GM19467 (cell line): ENCODE measurements around the gene WIPF3.

Experiments
- ATAC-seq: cut with Tn5 transposase; IDR thresholded peaks from one replicate; pipeline ENCODE4 v1.9.1; 2021; ENCODE audit warnings: mild to moderate bottlenecking, moderate library complexity; ENCODE audit not compliant: unreplicated experiment

WIPF3 gene

GRCh38 chr7:29808075-29808801, 1.9 kb downstream of the WIPF3 start:
- ATAC-seq = no peak

- no peak for ATAC-seq
Observed at GRCh38 chr7:29809533-29810155, 3.3 kb downstream of the WIPF3 start.

GRCh38 chr7:29810297-29810696, 4.0 kb downstream of the WIPF3 start:
- no peak for ATAC-seq

GRCh38 chr7:29810813-29811482, 4.6 kb downstream of the WIPF3 start:
- no peak for ATAC-seq

- ATAC-seq = no peak
Observed at GRCh38 chr7:29811586-29811985, 5.3 kb downstream of the WIPF3 start.

GRCh38 chr7:29812185-29812876, 6.0 kb downstream of the WIPF3 start:
- ATAC-seq = no peak

GRCh38 chr7:29815181-29816105, 9.1 kb downstream of the WIPF3 start:
- no peak for ATAC-seq

- no peak for ATAC-seq
Observed at GRCh38 chr7:29818308-29818707, 12.0 kb downstream of the WIPF3 start.

- ATAC-seq = peak; percentile 96
Observed at GRCh38 chr7:29825775-29826529, 19.6 kb downstream of the WIPF3 start.

- no peak for ATAC-seq
Observed at GRCh38 chr7:29826530-29826822, 20.2 kb downstream of the WIPF3 start.

- ATAC-seq = no peak
Observed at GRCh38 chr7:29826904-29827303, 20.6 kb downstream of the WIPF3 start.

GRCh38 chr7:29831705-29832104, 25.4 kb downstream of the WIPF3 start:
- no peak for ATAC-seq

GRCh38 chr7:29833929-29834328, 27.6 kb downstream of the WIPF3 start:
- ATAC-seq = no peak

GRCh38 chr7:29835718-29836117, 29.4 kb downstream of the WIPF3 start:
- no peak for ATAC-seq

GRCh38 chr7:29839302-29839701, 33.0 kb downstream of the WIPF3 start:
- ATAC-seq = no peak

GRCh38 chr7:29839921-29840320, 33.6 kb downstream of the WIPF3 start:
- no peak for ATAC-seq

- no peak for ATAC-seq
Observed at GRCh38 chr7:29840701-29841100, 34.4 kb downstream of the WIPF3 start.

- ATAC-seq = no peak
Observed at GRCh38 chr7:29841926-29842701, 35.8 kb downstream of the WIPF3 start.

GRCh38 chr7:29843093-29843492, 36.8 kb downstream of the WIPF3 start:
- ATAC-seq = no peak
